Skeletal muscle satellite cell (primary cell): ENCODE data around the gene ARHGEF1.

ENCODE experiments used
- H3K27me3 ChIP-seq: 2 replicates; pipeline ENCODE4 v1.7.0; 2013; ENCODE audit warnings: low read length; ENCODE audit not compliant: control insufficient read depth, insufficient read depth
- H3K36me3 ChIP-seq: 2 replicates; pipeline ENCODE4 v1.7.0; 2013; ENCODE audit warnings: mild to moderate bottlenecking, control low read depth, low read length; ENCODE audit not compliant: insufficient read depth
- H3K4me1 ChIP-seq: 2 replicates; pipeline ENCODE4 v1.7.0; 2013; ENCODE audit warnings: low read length; ENCODE audit not compliant: control insufficient read depth, insufficient read depth
- H3K4me2 ChIP-seq: 2 replicates; pipeline ENCODE4 v1.7.0; 2013; ENCODE audit warnings: mild to moderate bottlenecking, low read length
- H3K4me3 ChIP-seq: 2 replicates; pipeline ENCODE4 v1.7.0; 2013; ENCODE audit warnings: low read length
- H3K9ac ChIP-seq: 2 replicates; pipeline ENCODE4 v1.7.0; 2013; ENCODE audit warnings: mild to moderate bottlenecking, low read depth, low read length, moderate library complexity
- H3K9me3 ChIP-seq: replicated peaks from 2 replicates; pipeline ENCODE4 v1.7.0; 2013; ENCODE audit warnings: mild to moderate bottlenecking, control low read depth, low read length

ARHGEF1 gene

GRCh38 chr19:41890936-41891335 is 8.0 kb downstream of the ARHGEF1 start:
- H3K9ac ChIP-seq, result no peak overlapping the region
- H3K4me3 ChIP-seq, result no peak overlapping the region
- no peak overlapping the region for H3K4me2 ChIP-seq
- H3K27me3 ChIP-seq, result no peaks in the 10 kb centered on the region
- peaks cover 50% of the 10 kb centered on the region for H3K36me3 ChIP-seq
- peaks cover 18% of the 10 kb centered on the region for H3K4me1 ChIP-seq
- no peaks in the 10 kb centered on the region for H3K9me3 ChIP-seq

GRCh38 chr19:41892173-41892902 is 9.4 kb downstream of the ARHGEF1 start:
- Histone ChIP-seq H3K9me3 (no peaks in the 10 kb centered on the region), H3K9ac (no peak overlapping the region), H3K4me1 (peaks cover 5% of the 10 kb centered on the region), H3K4me2 (no peak overlapping the region), H3K4me3 (no peak overlapping the region), H3K36me3 (peaks cover 50% of the 10 kb centered on the region), H3K27me3 (no peaks in the 10 kb centered on the region)

- Histone ChIP-seq H3K4me3 (no peak overlapping the region), H3K36me3 (peaks cover 57% of the 10 kb centered on the region)
Observed at GRCh38 chr19:41893899-41894298, 10.9 kb downstream of the ARHGEF1 start.

DNA sequence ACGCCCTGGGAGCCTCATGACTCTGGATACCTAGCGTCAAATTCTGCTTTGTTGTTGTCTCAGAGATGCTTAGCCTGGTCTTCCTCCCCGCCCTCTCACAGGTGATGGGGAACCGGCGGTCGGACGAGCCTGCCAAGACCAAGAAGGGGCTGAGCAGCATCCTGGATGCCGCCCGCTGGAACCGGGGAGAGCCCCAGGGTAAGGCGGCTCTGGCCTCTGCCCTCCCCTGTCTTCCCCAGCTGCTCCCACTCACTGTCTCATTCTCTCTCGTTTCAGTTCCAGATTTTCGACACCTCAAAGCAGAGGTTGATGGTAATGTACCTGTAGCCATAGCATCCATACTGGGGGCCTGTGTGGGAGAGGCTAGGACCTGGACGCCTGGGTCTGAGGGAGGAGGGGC is 11.4 kb downstream of the ARHGEF1 start:
- no peak overlapping the region for H3K9ac ChIP-seq
- peaks cover 55% of the 10 kb centered on the region for H3K36me3 ChIP-seq
- H3K4me1 ChIP-seq, result no peaks in the 10 kb centered on the region

More at GRCh38 chr19:41893899-41894298, 10.9 kb downstream of the ARHGEF1 start:
- no peaks in the 10 kb centered on the region for H3K27me3 ChIP-seq
- H3K4me1 ChIP-seq, result no peaks in the 10 kb centered on the region
- no peak overlapping the region for H3K4me2 ChIP-seq
- no peak overlapping the region for H3K9ac ChIP-seq
- no peaks in the 10 kb centered on the region for H3K9me3 ChIP-seq

GRCh38 chr19:41895745-41896580 is 13.0 kb downstream of the ARHGEF1 start:
- no peaks in the 10 kb centered on the region for H3K9me3 ChIP-seq
- H3K4me3 ChIP-seq, result no peak overlapping the region
- H3K27me3 ChIP-seq, result no peaks in the 10 kb centered on the region
- no peak overlapping the region for H3K9ac ChIP-seq
- peaks cover 59% of the 10 kb centered on the region for H3K36me3 ChIP-seq
- H3K4me1 ChIP-seq, result no peaks in the 10 kb centered on the region
- H3K4me2 ChIP-seq, result no peak overlapping the region

More for the DNA sequence above, 11.4 kb downstream of the ARHGEF1 start:
- Histone ChIP-seq H3K9me3 (no peaks in the 10 kb centered on the region), H3K4me3 (no peak overlapping the region), H3K27me3 (no peaks in the 10 kb centered on the region), H3K4me2 (no peak overlapping the region)

GRCh38 chr19:41896581-41896942 is 13.6 kb downstream of the ARHGEF1 start:
- no peaks in the 10 kb centered on the region for H3K4me1 ChIP-seq
- no peak overlapping the region for H3K9ac ChIP-seq
- H3K36me3 ChIP-seq, result peaks cover 61% of the 10 kb centered on the region
- H3K27me3 ChIP-seq, result no peaks in the 10 kb centered on the region
- H3K9me3 ChIP-seq, result no peaks in the 10 kb centered on the region
- H3K4me2 ChIP-seq, result no peak overlapping the region
- no peak overlapping the region for H3K4me3 ChIP-seq

- peaks cover 61% of the 10 kb centered on the region for H3K36me3 ChIP-seq
- H3K9ac ChIP-seq, result no peak overlapping the region
Observed at GRCh38 chr19:41897181-41897580, 14.2 kb downstream of the ARHGEF1 start.

DNA sequence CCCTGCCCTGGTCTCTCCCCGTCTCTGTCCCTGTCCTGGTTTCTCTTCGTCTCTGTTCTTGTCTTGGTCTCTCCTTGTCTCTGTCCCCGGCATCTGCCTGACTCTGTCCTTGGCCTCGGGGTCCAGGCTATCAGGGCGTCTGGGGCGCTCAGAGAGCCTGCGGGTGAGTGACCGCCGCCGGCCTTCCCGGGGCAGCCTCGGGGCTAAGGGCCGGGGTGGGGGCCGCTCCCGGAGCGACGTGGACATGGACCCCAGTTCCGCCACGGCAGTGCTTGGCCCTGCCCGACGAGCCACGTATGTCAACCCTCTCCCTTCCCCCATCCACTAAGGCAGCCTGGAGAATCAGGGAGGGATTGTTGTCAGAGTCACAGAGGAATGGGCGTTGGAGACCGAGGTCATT is 14.8 kb downstream of the ARHGEF1 start:
- Histone ChIP-seq H3K4me1 (no peaks in the 10 kb centered on the region), H3K27me3 (no peaks in the 10 kb centered on the region), H3K9me3 (no peaks in the 10 kb centered on the region), H3K4me3 (no peak overlapping the region), H3K9ac (no peak overlapping the region), H3K4me2 (no peak overlapping the region), H3K36me3 (peaks cover 61% of the 10 kb centered on the region)

More at GRCh38 chr19:41897181-41897580, 14.2 kb downstream of the ARHGEF1 start:
- H3K27me3 ChIP-seq, result no peaks in the 10 kb centered on the region
- no peak overlapping the region for H3K4me2 ChIP-seq
- H3K4me1 ChIP-seq, result no peaks in the 10 kb centered on the region
- no peaks in the 10 kb centered on the region for H3K9me3 ChIP-seq
- no peak overlapping the region for H3K4me3 ChIP-seq

DNA sequence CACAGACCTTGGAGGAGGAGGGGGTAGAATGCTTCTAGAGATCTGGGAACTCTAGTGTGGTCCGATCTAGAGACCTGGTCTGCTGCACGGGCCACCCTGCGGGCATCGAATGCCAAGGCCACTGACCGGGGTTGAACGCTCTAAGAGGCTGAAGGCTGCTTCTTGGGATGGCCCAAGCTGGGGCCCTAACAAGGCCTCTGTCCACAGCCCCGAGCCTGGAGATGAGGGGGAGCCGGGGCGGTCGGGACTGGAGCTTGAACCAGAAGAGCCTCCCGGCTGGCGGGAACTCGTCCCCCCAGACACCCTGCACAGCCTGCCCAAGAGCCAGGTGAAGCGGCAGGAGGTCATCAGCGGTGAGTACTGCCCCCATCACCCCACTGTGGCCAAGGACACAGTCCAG is 15.3 kb downstream of the ARHGEF1 start:
- H3K9me3 ChIP-seq, result no peaks in the 10 kb centered on the region
- no peak overlapping the region for H3K4me3 ChIP-seq
- H3K36me3 ChIP-seq, result peaks cover 63% of the 10 kb centered on the region
- no peak overlapping the region for H3K9ac ChIP-seq
- no peaks in the 10 kb centered on the region for H3K4me1 ChIP-seq
- no peak overlapping the region for H3K4me2 ChIP-seq
- H3K27me3 ChIP-seq, result no peaks in the 10 kb centered on the region

DNA sequence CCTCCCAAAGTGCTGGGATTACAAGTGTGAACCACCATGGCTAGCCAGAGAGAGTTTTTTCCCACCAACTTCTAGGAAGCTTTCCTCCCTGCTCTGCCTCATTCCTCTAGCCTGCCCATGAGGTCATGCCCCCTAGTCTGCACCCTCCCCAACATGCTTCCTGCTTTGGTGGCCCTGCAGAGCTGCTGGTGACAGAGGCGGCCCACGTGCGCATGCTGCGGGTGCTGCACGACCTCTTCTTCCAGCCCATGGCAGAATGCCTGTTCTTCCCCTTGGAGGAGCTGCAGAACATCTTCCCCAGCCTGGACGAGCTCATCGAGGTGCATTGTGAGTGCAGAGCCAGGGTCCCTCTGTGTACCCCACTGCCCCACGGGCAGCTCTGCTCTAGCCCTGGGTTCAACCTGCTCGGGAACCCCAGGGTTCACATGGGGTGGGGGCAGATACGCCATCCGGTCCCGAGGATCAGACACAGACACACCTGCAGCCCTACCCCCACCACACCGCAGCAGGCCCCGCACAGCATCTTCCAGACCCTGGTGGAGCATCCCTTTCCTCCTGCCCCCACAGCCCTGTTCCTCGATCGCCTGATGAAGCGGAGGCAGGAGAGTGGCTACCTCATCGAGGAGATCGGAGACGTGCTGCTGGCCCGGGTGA is 18.9 kb downstream of the ARHGEF1 start:
- Histone ChIP-seq H3K9me3 (no peaks in the 10 kb centered on the region), H3K9ac (no peak overlapping the region), H3K4me3 (no peak overlapping the region), H3K4me2 (no peak overlapping the region), H3K36me3 (peaks cover 76% of the 10 kb centered on the region), H3K4me1 (no peaks in the 10 kb centered on the region), H3K27me3 (no peaks in the 10 kb centered on the region)

DNA sequence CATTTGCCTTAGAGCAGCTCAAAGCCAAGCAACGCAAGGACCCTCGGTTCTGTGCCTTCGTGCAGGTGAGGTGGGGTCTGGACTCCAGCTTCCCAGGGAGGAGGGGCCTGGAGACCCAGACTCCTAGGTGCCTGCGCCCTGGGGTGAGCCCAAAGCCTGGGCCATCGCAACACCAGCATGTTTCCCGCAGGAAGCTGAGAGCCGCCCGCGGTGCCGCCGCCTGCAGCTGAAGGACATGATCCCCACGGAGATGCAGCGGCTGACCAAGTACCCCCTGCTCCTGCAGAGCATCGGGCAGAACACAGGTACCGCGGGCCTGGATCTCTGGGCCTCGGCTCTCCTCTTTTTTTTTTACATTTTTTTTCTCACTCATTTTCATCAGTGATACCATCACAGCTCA is 19.6 kb downstream of the ARHGEF1 start:
- no peaks in the 10 kb centered on the region for H3K4me1 ChIP-seq

More for the DNA sequence above, 19.6 kb downstream of the ARHGEF1 start:
- Histone ChIP-seq H3K27me3 (no peaks in the 10 kb centered on the region), H3K4me2 (no peak overlapping the region), H3K36me3 (peaks cover 83% of the 10 kb centered on the region), H3K9ac (no peak overlapping the region), H3K9me3 (no peaks in the 10 kb centered on the region), H3K4me3 (no peak overlapping the region)
